ENCODE measurements around the gene OR2A42.
"Not testable (repeated sequence)": the region's sequence is repeated elsewhere in the genome, so short reads cannot be mapped to it uniquely, and the experiment has no call there.

DNA sequence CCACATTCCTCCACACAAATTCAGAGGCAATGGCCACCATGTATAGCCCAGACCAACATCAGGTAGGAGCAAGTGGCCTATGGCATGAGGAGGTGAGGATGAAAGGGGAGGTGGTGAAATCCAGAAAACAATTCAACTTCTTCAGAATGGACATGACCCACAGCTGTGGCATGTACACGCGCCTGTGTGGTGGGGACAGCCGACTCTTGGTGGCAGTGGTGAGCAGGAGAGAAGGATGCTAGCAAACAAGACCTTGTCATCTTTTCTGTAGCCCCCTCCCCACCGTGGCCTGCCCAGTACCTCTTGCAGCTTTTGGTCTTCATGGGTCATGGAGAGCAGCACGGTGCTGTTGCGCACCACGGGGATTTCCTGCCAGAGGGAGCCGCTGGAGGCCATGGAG, 42.6 kb upstream of the OR2A42 start:
- not testable (repeated sequence) for TF ChIP-seq POLR2A (IDR thresholded peaks at IDR 0.05)
- TF ChIP-seq, protein P1, sequence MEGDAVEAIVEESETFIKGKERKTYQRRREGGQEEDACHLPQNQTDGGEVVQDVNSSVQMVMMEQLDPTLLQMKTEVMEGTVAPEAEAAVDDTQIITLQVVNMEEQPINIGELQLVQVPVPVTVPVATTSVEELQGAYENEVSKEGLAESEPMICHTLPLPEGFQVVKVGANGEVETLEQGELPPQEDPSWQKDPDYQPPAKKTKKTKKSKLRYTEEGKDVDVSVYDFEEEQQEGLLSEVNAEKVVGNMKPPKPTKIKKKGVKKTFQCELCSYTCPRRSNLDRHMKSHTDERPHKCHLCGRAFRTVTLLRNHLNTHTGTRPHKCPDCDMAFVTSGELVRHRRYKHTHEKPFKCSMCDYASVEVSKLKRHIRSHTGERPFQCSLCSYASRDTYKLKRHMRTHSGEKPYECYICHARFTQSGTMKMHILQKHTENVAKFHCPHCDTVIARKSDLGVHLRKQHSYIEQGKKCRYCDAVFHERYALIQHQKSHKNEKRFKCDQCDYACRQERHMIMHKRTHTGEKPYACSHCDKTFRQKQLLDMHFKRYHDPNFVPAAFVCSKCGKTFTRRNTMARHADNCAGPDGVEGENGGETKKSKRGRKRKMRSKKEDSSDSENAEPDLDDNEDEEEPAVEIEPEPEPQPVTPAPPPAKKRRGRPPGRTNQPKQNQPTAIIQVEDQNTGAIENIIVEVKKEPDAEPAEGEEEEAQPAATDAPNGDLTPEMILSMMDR (IDR thresholded peaks at IDR 0.05) = not testable (repeated sequence)

Data from Peyer's patch (tissue), 4 donors.